ENCODE results near the gene CMIP.

DNA sequence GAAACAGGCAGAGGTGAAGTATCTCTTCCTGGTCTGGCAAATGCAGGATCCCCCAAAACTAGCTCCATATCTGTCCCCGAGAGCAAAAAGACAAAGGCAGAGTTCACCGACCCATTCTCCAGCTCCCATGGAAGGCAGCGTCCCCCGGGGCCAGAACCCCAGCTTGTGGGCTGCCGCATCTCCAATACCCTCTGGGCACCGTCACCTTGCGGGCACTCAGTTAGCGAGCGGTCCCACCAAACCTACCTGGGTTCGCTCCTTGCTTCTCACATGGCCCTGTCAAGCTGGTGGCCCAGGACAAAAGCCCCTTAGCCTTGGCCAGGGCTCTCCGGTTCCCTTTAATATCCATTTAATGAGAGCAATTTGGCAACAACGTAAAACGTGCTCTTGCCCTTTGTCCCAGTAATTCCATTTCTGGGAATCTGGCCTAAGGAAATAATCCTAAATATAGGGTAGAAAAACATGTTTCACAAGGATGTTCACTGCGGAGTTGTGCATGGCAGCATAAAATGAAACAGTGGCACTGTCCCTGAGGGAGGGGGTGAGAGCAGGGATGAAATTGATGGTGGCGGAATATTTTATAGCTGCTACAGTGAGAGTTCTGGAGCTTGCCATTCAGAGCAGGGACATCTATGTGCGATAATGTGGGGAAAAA is 157.1 kb downstream of the CMIP start:
- no peak for TF ChIP-seq CTCF (IDR thresholded peaks at IDR 0.05)
- TF ChIP-seq POLR2A (IDR thresholded peaks at IDR 0.05; ENCODE audit: low read depth): no peak

Measured in esophagus muscularis mucosa (tissue), 3 donors.